Erythroblast (primary cell): ENCODE results near the gene CCDC63.
A peak's percentile ranks its signal among the peaks of the same experiment; 100 is the strongest.

Source experiments
- DNase-seq, 2 experiments: peaks; one replicate each; lab custom pipeline; 2025; lab: John Stamatoyannopoulos, UW
- GATA1 ChIP-seq: IDR thresholded peaks from 2 replicates; pipeline ENCODE4 v1.6.1; 2011; ENCODE audit warnings: low read depth, mild to moderate bottlenecking, control low read depth, low read length, moderate library complexity
- POLR2A ChIP-seq: IDR thresholded peaks from 2 replicates; pipeline ENCODE4 v1.6.1; 2011; ENCODE audit warnings: mild to moderate bottlenecking, low read length

CCDC63 gene

DNA sequence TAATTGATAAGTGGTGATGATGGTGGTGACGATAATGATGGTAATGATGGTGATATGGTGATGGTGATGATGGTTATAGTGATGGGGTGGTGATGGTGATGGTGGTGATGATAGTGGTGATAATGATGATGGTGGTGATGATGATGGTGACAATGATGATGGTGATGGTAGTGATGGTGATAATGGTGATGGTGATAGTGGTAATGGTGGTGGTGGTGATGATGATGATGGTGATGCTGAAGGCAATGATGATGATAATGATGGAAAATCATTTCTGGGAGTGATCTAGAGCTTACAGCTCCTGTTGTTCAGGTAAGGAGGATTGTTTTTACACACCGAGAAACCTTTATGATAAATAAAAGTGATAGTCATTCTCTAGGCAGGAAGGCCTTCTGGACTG lies 33.9 kb downstream of the CCDC63 start:
- no peak for TF ChIP-seq POLR2A
- TF ChIP-seq GATA1, result no peak
- DNase-seq, result no peak

DNA sequence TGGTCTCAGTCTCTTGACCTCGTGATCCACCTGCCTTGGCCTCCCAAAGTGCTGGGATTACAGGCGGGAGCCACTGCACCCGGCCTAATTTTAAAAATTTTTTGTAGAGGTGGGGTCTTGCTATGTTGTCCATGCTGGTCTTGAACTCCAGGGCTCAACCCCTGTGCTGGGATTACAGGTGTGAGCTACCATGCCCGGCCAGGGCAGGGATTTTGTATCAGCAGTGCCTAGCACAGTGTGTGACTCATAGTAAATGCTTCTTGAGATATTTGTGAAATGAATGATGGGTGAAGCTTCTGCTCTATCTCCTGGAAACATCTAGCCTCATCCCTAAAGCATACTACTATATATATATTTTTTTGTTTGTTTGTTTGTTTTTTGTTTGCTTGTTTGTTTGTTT lies 36.5 kb downstream of the CCDC63 start:
- no peak for DNase-seq
- TF ChIP-seq GATA1 (no peak), POLR2A (no peak)

DNA sequence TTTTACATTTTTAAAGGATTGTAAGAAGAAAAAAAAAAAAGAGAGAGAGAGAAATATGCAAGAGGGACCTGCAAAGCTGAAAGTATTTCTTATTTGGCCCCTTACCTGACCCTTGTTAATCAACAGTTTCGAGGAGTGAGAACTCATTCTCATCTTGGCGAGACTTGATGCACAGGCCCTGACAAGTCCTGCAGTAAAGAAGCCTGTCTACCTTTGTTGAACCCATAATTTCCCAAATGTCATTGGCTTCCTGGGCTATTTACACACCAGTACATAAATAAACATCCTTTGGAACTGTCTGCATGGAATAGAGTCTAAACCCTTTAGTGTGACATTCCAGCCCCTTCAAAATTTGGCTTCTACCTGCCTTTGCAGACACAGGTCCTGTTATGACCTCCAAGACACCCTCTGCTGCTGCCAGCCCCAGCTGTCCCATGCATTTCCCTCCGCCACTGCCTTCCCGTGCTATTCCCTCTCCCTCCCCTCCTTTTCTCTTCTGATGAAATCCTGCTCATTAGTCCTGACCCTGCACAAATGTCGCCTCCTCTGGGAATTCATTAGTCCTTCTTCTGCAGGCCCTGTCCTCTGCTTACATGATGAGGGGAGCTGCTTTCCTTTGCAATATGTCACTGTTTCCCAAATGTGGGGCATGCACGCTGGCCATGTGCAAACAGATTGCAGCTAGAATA lies 38.5 kb downstream of the CCDC63 start:
- TF ChIP-seq GATA1 (no peak), POLR2A (no peak)
- no peak for DNase-seq

DNA sequence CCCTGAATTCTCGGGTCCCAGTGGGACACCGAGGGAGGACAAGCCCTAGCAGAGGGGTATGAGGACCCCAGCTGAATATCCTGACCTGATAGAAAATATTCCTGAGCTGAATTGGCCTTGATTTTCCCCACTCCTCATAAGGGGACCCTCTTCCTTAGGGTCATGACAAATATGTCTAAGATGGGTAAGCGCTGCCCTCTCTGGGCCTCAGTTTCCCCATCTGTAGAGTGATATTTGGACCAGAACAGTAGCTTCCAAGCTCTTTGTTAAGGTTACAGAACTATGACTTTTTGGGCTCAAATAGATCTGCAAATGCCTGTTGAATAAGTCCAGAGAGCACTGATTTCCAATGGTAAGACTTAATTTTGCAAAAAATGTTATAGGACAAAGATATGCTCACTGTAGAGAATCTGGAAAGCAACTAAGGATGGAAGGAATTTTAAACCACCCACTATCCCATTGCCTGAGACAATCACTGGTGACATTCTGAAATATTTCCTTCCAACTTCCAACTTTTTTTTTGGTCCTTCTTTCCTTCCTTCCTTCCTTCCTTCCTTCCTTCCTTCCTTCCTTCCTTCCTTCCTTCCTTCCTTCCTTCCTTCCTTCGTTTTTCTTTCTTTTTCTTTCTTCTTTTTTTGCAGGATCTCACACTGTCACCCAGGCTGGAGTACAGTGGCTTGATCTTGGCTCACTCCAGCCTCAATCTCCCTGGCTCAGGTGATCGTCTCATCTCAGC lies 41.6 kb downstream of the CCDC63 start:
- DNase-seq, result no peak
- TF ChIP-seq GATA1 (no peak), POLR2A (no peak)

DNA sequence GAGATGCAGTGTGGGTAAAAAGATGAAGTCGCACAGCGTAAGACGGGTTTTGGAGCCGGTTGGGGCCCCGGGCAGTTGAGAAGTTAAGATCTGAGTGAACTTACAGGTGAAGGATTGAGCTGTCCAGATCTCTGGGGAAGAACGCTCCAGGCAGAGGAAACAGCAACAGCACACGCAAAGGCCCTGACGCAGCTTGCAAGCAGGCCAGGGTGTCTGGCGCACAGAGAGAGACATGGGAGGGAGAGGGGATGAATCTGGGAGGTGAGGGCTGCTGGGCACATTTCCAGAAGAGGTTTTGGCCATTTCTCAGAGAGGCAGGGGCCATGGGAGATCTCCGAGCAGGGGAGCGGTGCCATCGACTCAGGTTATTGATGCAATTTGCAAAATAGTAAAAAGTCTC lies 42.6 kb downstream of the CCDC63 start:
- TF ChIP-seq GATA1, result no peak
- no peak for TF ChIP-seq POLR2A

DNA sequence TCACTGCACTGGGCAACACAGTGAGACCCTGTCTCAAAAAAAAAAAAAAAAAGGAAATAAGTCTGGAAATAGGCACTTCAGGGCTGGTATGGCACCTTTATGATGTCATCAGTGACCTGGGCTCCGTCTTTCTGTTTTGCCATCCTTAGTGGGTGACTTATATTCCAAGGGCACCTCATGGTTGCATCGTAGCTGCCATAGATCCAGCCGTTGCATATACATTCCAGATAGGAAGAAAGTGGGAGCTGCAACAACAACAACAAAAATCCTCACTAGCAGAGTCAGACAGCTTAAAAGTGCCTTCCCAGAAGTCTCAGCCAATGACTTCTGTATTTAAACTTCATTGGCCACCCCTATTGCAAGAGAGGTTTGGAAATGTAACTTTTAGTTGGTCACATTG lies 47.2 kb downstream of the CCDC63 start:
- DNase-seq, result no peak
- TF ChIP-seq POLR2A, result no peak

More for the DNA sequence above, 42.6 kb downstream of the CCDC63 start:
- DNase-seq, result no peak

DNA sequence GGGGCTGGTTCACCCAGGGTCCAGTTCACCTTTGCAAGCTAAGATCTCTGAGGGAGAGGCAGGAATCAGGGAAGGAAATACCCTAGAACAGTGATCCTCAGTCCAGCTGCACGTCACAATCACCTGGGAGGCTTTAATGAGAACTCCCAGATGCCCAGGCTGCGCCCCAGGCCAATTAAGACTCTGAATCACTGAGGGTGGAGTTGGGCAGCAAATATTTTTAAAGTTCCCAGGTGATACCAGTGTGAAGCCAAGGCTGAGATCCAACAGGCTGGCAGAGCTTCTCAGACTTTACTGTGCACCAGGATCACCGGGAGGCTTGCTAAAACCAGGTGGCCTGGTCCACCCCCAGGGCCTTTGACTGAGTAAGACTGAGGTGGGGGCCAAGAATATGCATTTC lies 49.8 kb downstream of the CCDC63 start:
- TF ChIP-seq POLR2A (no peak), GATA1 (no peak)
- DNase-seq, result no peak

DNA sequence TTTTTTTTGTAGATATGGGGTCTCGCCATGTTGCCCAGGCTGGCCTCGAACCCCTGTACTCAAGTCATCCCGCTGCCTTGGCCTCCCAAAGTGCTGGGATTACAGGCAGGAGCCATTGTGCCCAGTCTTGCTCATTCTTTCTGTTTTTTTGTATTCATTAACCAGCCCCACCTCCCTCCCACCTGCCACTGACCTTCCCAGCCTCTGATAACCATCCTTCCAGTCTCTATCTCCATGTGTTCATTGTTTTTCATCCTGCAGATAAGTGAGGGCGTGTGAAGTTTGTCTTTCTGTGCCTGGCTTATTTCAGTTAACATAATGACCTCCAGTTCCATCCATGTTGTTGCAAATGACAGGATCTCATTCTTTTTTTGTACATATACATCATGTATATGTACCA lies 54.6 kb downstream of the CCDC63 start:
- DNase-seq, result no peak
- TF ChIP-seq POLR2A (no peak), GATA1 (no peak)

DNA sequence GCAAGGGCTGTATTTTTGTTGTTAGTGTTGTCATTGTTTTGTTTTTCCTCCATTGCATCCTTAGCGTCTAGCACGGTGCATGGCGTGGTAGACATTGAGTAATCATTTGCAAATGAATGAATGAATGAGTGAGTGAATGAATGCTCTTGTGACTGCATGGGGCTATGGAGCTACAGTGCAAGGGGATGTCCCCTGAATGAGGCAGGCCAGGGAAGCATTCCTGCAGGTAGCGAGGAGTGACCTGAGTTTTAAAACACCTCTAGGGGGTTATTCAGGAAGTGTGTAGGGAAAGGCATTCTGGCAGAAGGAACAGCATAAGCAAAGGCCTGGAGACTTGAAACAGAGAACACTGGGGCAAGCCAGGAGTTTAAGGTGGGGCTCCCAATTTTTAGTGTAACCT lies 56.7 kb downstream of the CCDC63 start:
- no peak for TF ChIP-seq POLR2A
- no peak for TF ChIP-seq GATA1
- no peak for DNase-seq

DNA sequence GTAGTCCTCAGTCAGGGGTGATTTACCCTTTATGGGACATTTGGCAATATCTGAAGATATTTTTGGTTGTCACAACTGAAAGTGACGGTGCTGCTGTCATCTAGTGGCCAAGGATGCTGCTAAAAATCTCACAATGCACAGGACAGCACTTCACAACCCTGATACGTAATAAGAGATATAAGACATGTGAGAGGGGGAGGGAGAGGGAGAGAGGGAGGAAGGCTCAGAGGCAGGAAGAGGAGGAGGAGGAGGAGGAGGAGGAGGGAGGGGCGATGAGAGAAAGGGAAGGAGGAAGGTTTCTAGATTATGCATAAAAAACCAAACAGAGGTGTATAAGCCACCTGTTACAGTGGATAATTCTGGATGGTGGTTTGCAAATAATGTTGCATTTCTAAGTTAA lies 59.3 kb downstream of the CCDC63 start:
- DNase-seq, result peak in 1 of 2 experiments; percentile 13

DNA sequence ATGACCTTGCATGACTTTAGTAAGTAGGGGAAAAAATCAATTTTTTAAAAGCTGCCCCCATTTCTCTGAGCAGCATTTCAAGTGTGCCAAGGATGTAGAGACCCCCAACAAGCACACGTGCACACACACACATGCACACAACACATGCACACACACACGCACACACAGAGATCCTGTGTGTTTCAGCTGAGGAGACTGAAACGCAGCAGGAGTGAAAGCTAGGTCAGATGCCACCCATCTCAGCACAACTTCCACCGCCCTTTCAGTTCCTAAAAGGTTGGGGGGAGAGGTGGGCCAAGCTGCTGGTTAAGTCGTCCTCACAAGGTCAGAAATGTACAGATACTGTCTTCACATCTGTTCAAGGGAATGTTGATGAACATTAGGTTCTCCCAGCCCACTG lies 59.7 kb downstream of the CCDC63 start:
- TF ChIP-seq POLR2A (no peak), GATA1 (no peak)
- DNase-seq, result no peak

More for the DNA sequence above, 59.3 kb downstream of the CCDC63 start:
- TF ChIP-seq POLR2A, result no peak
- TF ChIP-seq GATA1, result no peak

DNA sequence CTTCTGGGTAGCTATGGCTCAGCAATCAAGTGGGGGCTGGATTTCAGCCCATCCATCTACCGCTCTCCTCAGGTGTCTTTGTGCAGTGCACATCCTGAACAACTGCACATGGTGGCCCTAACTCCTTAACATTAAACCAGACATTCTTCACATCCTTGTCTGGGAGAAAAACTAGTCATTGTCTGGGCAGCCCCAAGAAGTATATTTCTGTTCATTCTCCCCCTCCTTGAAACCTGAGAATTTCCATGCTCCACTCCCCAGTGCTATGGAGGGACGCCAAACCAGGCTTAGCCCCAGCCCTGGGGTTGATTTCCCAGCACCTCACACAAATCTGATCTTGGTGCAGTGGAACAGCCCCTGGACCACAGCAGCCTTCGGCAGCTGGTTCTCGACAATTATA lies 60.2 kb downstream of the CCDC63 start:
- DNase-seq, result no peak
- TF ChIP-seq GATA1 (no peak), POLR2A (no peak)

DNA sequence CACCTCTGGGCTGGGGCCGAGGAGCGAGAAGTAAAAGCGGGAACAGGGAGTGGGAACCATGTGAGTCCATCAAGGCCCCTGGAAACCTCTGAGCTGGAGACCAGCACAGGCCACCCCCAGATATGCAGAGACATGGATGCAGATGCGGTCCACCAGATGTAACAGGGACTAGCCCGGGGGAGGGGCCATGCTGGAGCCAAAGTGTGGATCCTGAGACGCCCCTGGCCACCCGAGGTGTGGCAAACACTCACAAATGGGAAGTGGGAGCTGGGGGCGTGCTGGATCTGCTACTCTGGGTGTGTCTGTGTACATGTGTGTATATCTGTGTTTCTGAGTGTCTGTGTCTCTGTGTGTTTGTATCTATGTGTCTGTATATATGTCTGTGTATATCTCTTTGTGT lies 60.8 kb downstream of the CCDC63 start:
- no peak for DNase-seq
- TF ChIP-seq POLR2A, result no peak
- TF ChIP-seq GATA1, result no peak

DNA sequence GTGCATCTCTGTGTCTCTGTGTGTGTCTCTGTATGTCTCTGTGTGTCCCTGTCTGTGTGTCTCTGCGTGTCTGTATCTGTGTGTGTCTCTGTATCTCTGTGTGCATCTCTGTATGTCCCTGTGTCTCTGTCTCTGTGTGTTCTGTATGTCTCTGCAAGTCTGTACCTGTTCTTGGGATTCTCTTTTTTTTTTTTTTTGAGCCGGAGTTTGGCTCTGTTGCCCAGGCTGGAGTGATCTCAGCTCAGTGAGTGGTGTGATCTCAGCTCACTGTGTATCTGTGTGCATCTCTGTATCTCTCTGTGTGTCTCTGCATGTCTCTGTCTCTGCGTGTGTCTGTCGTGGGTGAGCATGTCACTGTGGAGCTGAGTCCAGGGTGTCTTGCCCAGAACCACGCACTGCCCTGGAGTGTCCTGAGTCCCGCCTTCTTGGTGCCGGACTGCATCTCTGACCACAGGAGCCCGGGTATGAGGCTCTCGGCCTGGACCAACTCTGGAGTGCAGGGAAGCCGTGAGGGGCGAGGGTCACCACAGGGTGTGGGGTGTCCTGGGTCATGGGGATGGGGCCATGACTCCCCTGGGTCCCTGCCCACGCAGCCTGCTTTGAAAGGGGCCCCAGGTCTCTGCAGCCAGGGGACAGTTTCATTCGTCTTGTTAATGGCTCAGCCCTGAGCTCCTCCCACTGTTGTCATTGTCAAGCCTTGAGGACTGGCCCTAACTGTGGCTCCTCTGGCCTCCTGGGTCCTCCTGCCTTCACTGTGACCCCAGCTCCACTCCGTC lies 61.8 kb downstream of the CCDC63 start:
- TF ChIP-seq GATA1 (no peak), POLR2A (no peak)
- DNase-seq, result no peak
